Endothelial cell (in vitro differentiated cells): Measurements from ENCODE around the gene KLHDC10. TPM values are rescaled to one million over a fixed set of nuclear protein-coding genes. Genes with fewer than 3 reads are reported as not detected.
A peak's percentile ranks its signal among the peaks of the same experiment; 100 is the strongest.
"Not testable (repeated sequence)": the region's sequence is repeated elsewhere in the genome, so short reads cannot be mapped to it uniquely, and the experiment has no call there.

ENCODE experiments used
- DNase-seq: peaks from one replicate; pipeline ENCODE4 v3.0.0; 2021; ENCODE audit warnings: low spot score
- H3K27ac Mint-ChIP-seq: one replicate; pipeline ENCODE4 v1.8.0; 2021; ENCODE audit warnings: mixed read lengths, inconsistent platforms; ENCODE audit not compliant: unreplicated experiment
- H3K27me3 Mint-ChIP-seq: one replicate; pipeline ENCODE4 v1.8.0; 2021; ENCODE audit warnings: mild to moderate bottlenecking, moderate library complexity, mixed read lengths, inconsistent platforms; ENCODE audit not compliant: unreplicated experiment
- H3K36me3 Mint-ChIP-seq: one replicate; pipeline ENCODE4 v1.8.0; 2021; ENCODE audit warnings: mild to moderate bottlenecking, low read depth, mixed read lengths, inconsistent platforms; ENCODE audit not compliant: unreplicated experiment
- H3K4me1 Mint-ChIP-seq: one replicate; pipeline ENCODE4 v1.8.0; 2021; ENCODE audit warnings: mild to moderate bottlenecking, mixed read lengths, inconsistent platforms; ENCODE audit not compliant: unreplicated experiment
- H3K4me3 Mint-ChIP-seq: one replicate; pipeline ENCODE4 v1.8.0; 2021; ENCODE audit warnings: mild to moderate bottlenecking, mixed read lengths, inconsistent platforms; ENCODE audit not compliant: unreplicated experiment
- H3K9me3 Mint-ChIP-seq: one replicate; pipeline ENCODE4 v1.8.0; 2021; ENCODE audit warnings: mixed read lengths, inconsistent platforms; ENCODE audit not compliant: unreplicated experiment
- CTCF ChIP-seq: fragments of 200-600 bp; sonication (generic); IDR thresholded peaks from one replicate; pipeline ENCODE4 v1.5.0; 2021; ENCODE audit warnings: antibody characterized with exemption; ENCODE audit not compliant: unreplicated experiment
- total RNA-seq: library from RNA; stranded (reverse); fragmentation: NEBNext Ultra II Directional; extraction: Animal tissue kit (Norgen Biotek cat#: 25700); gene quantifications from one replicate; pipeline ENCODE4 v1.2.1, GENCODE V29; 2021; ENCODE audit not compliant: unreplicated experiment

The KLHDC10 gene
- total RNA-seq, 1 donor from 2014 or later, result 28.8 TPM

GRCh38 chr7:130112662-130113425 is 42.5 kb downstream of the KLHDC10 start:
- no peaks in the 10 kb centered on the region for H3K4me1 Mint-ChIP-seq
- no peak overlapping the region for H3K27ac Mint-ChIP-seq
- peaks cover 2% of the 10 kb centered on the region for H3K27me3 Mint-ChIP-seq
- H3K4me3 Mint-ChIP-seq, result no peak overlapping the region
- DNase-seq, result no peak
- H3K9me3 Mint-ChIP-seq, result no peaks in the 10 kb centered on the region
- no peaks in the 10 kb centered on the region for H3K36me3 Mint-ChIP-seq
- TF ChIP-seq CTCF, result no peak

GRCh38 chr7:130113426-130113805 is 43.1 kb downstream of the KLHDC10 start:
- not testable (repeated sequence) for H3K27me3 Mint-ChIP-seq, H3K36me3 Mint-ChIP-seq, DNase-seq, H3K4me3 Mint-ChIP-seq, H3K4me1 Mint-ChIP-seq, H3K27ac Mint-ChIP-seq, H3K9me3 Mint-ChIP-seq

GRCh38 chr7:130113887-130114286 is 43.6 kb downstream of the KLHDC10 start:
- H3K36me3 Mint-ChIP-seq, result peaks cover 7% of the 10 kb centered on the region
- H3K27ac Mint-ChIP-seq, result no peak overlapping the region
- H3K4me1 Mint-ChIP-seq, result no peaks in the 10 kb centered on the region
- no peak for DNase-seq
- TF ChIP-seq CTCF, result no peak
- no peaks in the 10 kb centered on the region for H3K9me3 Mint-ChIP-seq
- H3K4me3 Mint-ChIP-seq, result no peak overlapping the region
- H3K27me3 Mint-ChIP-seq, result peaks cover 2% of the 10 kb centered on the region

- Mint-ChIP-seq H3K9me3 (no peaks in the 10 kb centered on the region), H3K36me3 (peaks cover 7% of the 10 kb centered on the region), H3K4me1 (no peaks in the 10 kb centered on the region), H3K27me3 (peaks cover 2% of the 10 kb centered on the region), H3K4me3 (no peak overlapping the region), H3K27ac (peak overlapping the region; percentile 6)
- TF ChIP-seq CTCF, result no peak
- DNase-seq, result no peak
Measured at GRCh38 chr7:130114374-130114773, 44.0 kb downstream of the KLHDC10 start.

- TF ChIP-seq CTCF, result no peak
- Mint-ChIP-seq H3K27ac (peak overlapping the region; percentile 6), H3K4me3 (no peak overlapping the region), H3K9me3 (no peaks in the 10 kb centered on the region), H3K27me3 (peaks cover 2% of the 10 kb centered on the region), H3K36me3 (peaks cover 7% of the 10 kb centered on the region), H3K4me1 (no peaks in the 10 kb centered on the region)
- DNase-seq, result no peak
Measured at GRCh38 chr7:130114776-130115175, 44.4 kb downstream of the KLHDC10 start.
